HG03025 (cell line): ENCODE measurements around the gene PCDHGA1.
A peak's percentile ranks its signal among the peaks of the same experiment; 100 is the strongest.
"Not testable (repeated sequence)": the region's sequence is repeated elsewhere in the genome, so short reads cannot be mapped to it uniquely, and the experiment has no call there.

Experiments used
- ATAC-seq: cut with Tn5 transposase; IDR thresholded peaks from one replicate; pipeline ENCODE4 v1.9.1; 2021; ENCODE audit warnings: mild to moderate bottlenecking, moderate library complexity; ENCODE audit not compliant: unreplicated experiment, low FRiP score

PCDHGA1 gene

GRCh38 chr5:141330299-141331080 lies at the start of gene PCDHGA1:
PCDHGA1 (plus strand) TSS chr5:141330514.
- ATAC-seq: no peak

GRCh38 chr5:141298376-141298775 lies 31.9 kb upstream of the PCDHGA1 start:
- no peak for ATAC-seq

- no peak for ATAC-seq
Observed at GRCh38 chr5:141303756-141304155, 26.6 kb upstream of the PCDHGA1 start, which contains the start of gene SLC25A2. SLC25A2 (minus strand) TSS chr5:141304049; CDS start chr5:141303865, 184 bp downstream.

- ATAC-seq: no peak
Observed at GRCh38 chr5:141306630-141307029, 23.7 kb upstream of the PCDHGA1 start.

GRCh38 chr5:141313711-141314110 lies 16.6 kb upstream of the PCDHGA1 start:
- ATAC-seq: no peak

GRCh38 chr5:141316963-141317362 lies 13.4 kb upstream of the PCDHGA1 start:
- ATAC-seq: not testable (repeated sequence)

- ATAC-seq: no peak
Observed at GRCh38 chr5:141319202-141319601, 11.1 kb upstream of the PCDHGA1 start.

GRCh38 chr5:141319699-141320098 lies 10.6 kb upstream of the PCDHGA1 start:
- ATAC-seq: no peak

GRCh38 chr5:141320225-141321169 lies 9.8 kb upstream of the PCDHGA1 start, which contains the start of gene TAF7:
TAF7 (minus strand) TSS chr5:141320784; CDS start chr5:141320044, 740 bp downstream.
- peak; percentile 98 for ATAC-seq

GRCh38 chr5:141322261-141322660 lies 8.1 kb upstream of the PCDHGA1 start:
- no peak for ATAC-seq

- peak; percentile 88 for ATAC-seq
Observed at GRCh38 chr5:141326088-141326854, 4.0 kb upstream of the PCDHGA1 start.

GRCh38 chr5:141328231-141328630 lies 2.1 kb upstream of the PCDHGA1 start:
- no peak for ATAC-seq

GRCh38 chr5:141332571-141332970 lies 2.3 kb downstream of the PCDHGA1 start:
- not testable (repeated sequence) for ATAC-seq

GRCh38 chr5:141338538-141339306 lies 8.4 kb downstream of the PCDHGA1 start, which contains the start of gene PCDHGA2:
PCDHGA2 (plus strand) TSS chr5:141338760.
- ATAC-seq: no peak

- not testable (repeated sequence) for ATAC-seq
Observed at GRCh38 chr5:141340781-141341354, 10.6 kb downstream of the PCDHGA1 start.

- no peak for ATAC-seq
Observed at GRCh38 chr5:141342773-141343172, 12.5 kb downstream of the PCDHGA1 start.

GRCh38 chr5:141343242-141343952 lies 13.1 kb downstream of the PCDHGA1 start, which contains the start of gene PCDHGA3:
PCDHGA3 (plus strand) TSS chr5:141343829; CDS start chr5:141344034, 205 bp downstream.
- ATAC-seq: no peak

GRCh38 chr5:141343953-141344463 lies 13.7 kb downstream of the PCDHGA1 start:
- ATAC-seq: no peak
